ENCODE data around the gene XCR1.

- TF ChIP-seq CTCF (conservative IDR thresholded peaks at IDR 0.05; ENCODE audit: low read length): no peak
- TF ChIP-seq EZH2phosphoT487 (IDR thresholded peaks at IDR 0.05; ENCODE audit: borderline replicate concordance, low read depth, low read length): no peak
Observed at GRCh38 chr3:46060551-46060950, 33.3 kb upstream of the XCR1 start.
